ENCODE results near the gene ADCK2.

GRCh38 chr7:140678816-140679130, 6.0 kb downstream of the ADCK2 start:
- TF ChIP-seq ESRRG (CRISPR knock-in tag; IDR thresholded peaks at IDR 0.05): no peak
- no peak for TF ChIP-seq BACH2 (CRISPR knock-in tag; IDR thresholded peaks at IDR 0.05; ENCODE audit: borderline replicate concordance)
- TF ChIP-seq TOX (CRISPR knock-in tag; IDR thresholded peaks at IDR 0.05; ENCODE audit: borderline replicate concordance): no peak
- TF ChIP-seq TCF4 (CRISPR knock-in tag; IDR thresholded peaks at IDR 0.05; ENCODE audit: borderline replicate concordance): no peak
- no peak for TF ChIP-seq PPARA (CRISPR knock-in tag; IDR thresholded peaks at IDR 0.05; ENCODE audit: borderline replicate concordance)
- no peak for TF ChIP-seq ZC3H10 (CRISPR knock-in tag; IDR thresholded peaks at IDR 0.05)
- no peak for TF ChIP-seq ISL1 (CRISPR knock-in tag; IDR thresholded peaks at IDR 0.05)
- no peak for TF ChIP-seq PATZ1 (CRISPR knock-in tag; IDR thresholded peaks at IDR 0.05; ENCODE audit: borderline replicate concordance)
- no peak for TF ChIP-seq ZFP30 (CRISPR knock-in tag; IDR thresholded peaks at IDR 0.05)
- no peak for TF ChIP-seq ZFP3 (CRISPR knock-in tag; IDR thresholded peaks at IDR 0.05)
- no peak for TF ChIP-seq RARB (CRISPR knock-in tag; IDR thresholded peaks at IDR 0.05)
- no peak for TF ChIP-seq ARNTL (CRISPR knock-in tag; IDR thresholded peaks at IDR 0.05; ENCODE audit: borderline replicate concordance, low read depth)
- TF ChIP-seq TSHZ2 (CRISPR knock-in tag; IDR thresholded peaks at IDR 0.05): no peak
